ENCODE data around the gene SOCS6. TPM values are rescaled to one million over a fixed set of nuclear protein-coding genes. Genes with fewer than 3 reads are reported as not detected.

Gene SOCS6
- total and polyA plus RNA-seq, 2 donors (not counting 1 experiment from before 2014, with no cell fraction given): 0.25 to 0.99 TPM

DNA sequence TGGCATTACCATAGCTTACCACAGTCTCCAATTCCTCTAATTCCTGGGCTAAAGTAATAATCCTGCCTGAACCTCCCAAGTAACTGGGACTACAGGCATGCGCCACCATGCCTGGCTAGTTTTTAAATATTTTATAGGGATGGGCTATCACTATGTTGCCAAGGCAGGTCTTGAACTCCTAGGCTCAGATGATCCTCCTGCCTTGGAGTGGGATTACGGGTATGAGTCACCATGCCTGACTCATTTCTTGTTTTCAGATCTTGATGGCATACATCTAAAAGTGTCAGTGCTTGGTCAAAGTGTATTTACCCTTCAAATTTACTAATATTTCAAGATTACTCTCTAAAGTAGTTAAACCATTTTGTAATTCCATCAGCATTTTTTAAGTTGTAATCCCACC is 9.4 kb upstream of the SOCS6 start:
- TF ChIP-seq CTCF (IDR thresholded peaks at IDR 0.05): no peak
- TF ChIP-seq EZH2 (IDR thresholded peaks at IDR 0.05; ENCODE audit: borderline replicate concordance, insufficient read depth, low read depth, low read length, poor library complexity, severe bottlenecking): no peak
- 100% methylated on average over 1 of the region's 2 CpGs for WGBS (ENCODE audit: insufficient coverage)
- Mint-ChIP-seq H3K4me3 (no peak overlapping the region), H3K4me1 (no peaks in the 10 kb centered on the region), H3K27me3 (peaks cover 12% of the 10 kb centered on the region), H3K27ac (no peak overlapping the region), H3K9me3 (ENCODE audit: insufficient read depth) (peaks cover 4% of the 10 kb centered on the region)
- ATAC-seq (ENCODE audit: low read depth): no peak
- Histone ChIP-seq H3K9me3 (ENCODE audit: control extremely low read depth in 1 of 3, control insufficient read depth in 2 of 3, insufficient read depth in 1 of 3, low read length in 2 of 3) (peaks cover 2 to 4% (median 3%) of the 10 kb centered on the region in 3 donors), H3K9ac (ENCODE audit: low read length) (no peak overlapping the region), H3K79me2 (ENCODE audit: control insufficient read depth, insufficient read depth, low read length) (no peaks in the 10 kb centered on the region), H4K20me1 (ENCODE audit: control insufficient read depth, insufficient read depth, low read length, poor library complexity, severe bottlenecking) (no peaks in the 10 kb centered on the region), H3K36me3 (replicated peaks in 1 of 2; ENCODE audit: control extremely low read depth in 1 of 2, control insufficient read depth in 1 of 2, extremely low read depth in 1 of 2, insufficient read depth in 2 of 2, low read length in 1 of 2) (no peaks in the 10 kb centered on the region), H3K4me3 (ENCODE audit: control extremely low read depth in 1 of 5, extremely low read depth in 1 of 5, insufficient read depth in 1 of 5, low read depth in 2 of 5, low read length in 4 of 5) (no peak overlapping the region), H3K27me3 (replicated peaks in 1 of 4; ENCODE audit: control extremely low read depth in 1 of 4, control insufficient read depth in 3 of 4, insufficient read depth in 4 of 4, low read length in 3 of 4) (no peaks in the 10 kb centered on the region), H2AFZ (ENCODE audit: insufficient read depth, low read depth, low read length, poor library complexity, severe bottlenecking) (no peak overlapping the region), H3K27ac (ENCODE audit: low read length in 2 of 2) (no peak overlapping the region), H3K4me1 (ENCODE audit: control insufficient read depth in 2 of 2, insufficient read depth in 2 of 2, low read length in 2 of 2) (no peaks in the 10 kb centered on the region), H3K4me2 (replicated peaks; ENCODE audit: low read depth, low read length, poor library complexity, severe bottlenecking) (no peak overlapping the region)
- ChIA-PET POLR2A (no interaction called here), CTCF (no interaction called here)
- intact Hi-C loops (cut with micrococcal nuclease): no loop called here
- no peak for DNase-seq

DNA sequence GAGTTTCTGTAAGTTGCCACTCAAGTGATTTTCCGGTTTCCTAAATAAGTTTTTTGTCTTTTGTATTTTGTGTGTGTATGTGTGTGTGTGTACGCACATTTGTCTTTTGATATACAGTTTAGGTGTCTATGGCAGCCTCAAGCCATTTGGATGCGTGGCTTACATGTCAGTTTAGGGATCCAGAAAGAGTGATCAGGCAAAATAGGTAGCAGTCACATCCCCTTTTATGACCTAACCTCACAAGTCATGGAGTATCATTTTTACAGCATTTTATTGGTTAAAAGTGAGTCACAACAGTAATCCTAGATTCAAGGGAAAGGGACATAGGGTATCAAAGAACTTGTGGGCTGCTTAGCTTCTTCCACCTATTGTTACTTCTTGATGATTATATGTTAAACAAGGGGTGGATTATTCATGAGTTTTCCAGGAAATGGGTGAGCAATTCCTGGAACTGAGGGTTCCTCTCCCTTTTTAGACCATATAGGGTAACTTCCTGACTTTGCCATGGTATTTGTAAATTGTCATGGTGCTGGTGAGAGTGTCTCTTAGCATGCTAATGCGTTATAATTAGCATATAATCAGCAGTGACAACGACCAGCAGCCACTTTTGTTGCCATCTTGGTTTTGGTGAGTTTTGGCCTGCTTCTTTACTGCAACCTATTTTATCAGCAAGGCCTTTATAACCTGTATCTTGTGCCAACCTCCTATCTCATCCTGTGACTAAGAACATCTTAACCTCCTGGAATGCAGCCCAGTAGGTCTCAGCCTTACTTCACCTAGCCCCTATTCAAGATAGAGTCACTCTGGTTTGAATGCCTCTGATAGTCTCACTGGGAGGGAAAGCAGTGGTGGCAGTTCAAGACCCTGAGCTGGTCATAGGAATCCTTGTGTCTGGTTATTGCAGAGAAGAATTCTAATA is 8.6 kb upstream of the SOCS6 start:
- Histone ChIP-seq H3K36me3 (replicated peaks in 1 of 2; ENCODE audit: control extremely low read depth in 1 of 2, control insufficient read depth in 1 of 2, extremely low read depth in 1 of 2, insufficient read depth in 2 of 2, low read length in 1 of 2) (no peaks in the 10 kb centered on the region), H3K4me1 (ENCODE audit: control insufficient read depth in 2 of 2, insufficient read depth in 2 of 2, low read length in 2 of 2) (no peaks in the 10 kb centered on the region), H3K9ac (ENCODE audit: low read length) (no peak overlapping the region), H2AFZ (ENCODE audit: insufficient read depth, low read depth, low read length, poor library complexity, severe bottlenecking) (no peak overlapping the region), H3K27me3 (replicated peaks in 1 of 4; ENCODE audit: control extremely low read depth in 1 of 4, control insufficient read depth in 3 of 4, insufficient read depth in 4 of 4, low read length in 3 of 4) (no peaks in the 10 kb centered on the region), H3K4me3 (ENCODE audit: control extremely low read depth in 1 of 5, extremely low read depth in 1 of 5, insufficient read depth in 1 of 5, low read depth in 2 of 5, low read length in 4 of 5) (no peak overlapping the region), H3K27ac (ENCODE audit: low read length in 2 of 2) (no peak overlapping the region), H3K9me3 (ENCODE audit: control extremely low read depth in 1 of 3, control insufficient read depth in 2 of 3, insufficient read depth in 1 of 3, low read length in 2 of 3) (peaks cover 2 to 4% (median 3%) of the 10 kb centered on the region in 3 donors), H3K4me2 (replicated peaks; ENCODE audit: low read depth, low read length, poor library complexity, severe bottlenecking) (no peak overlapping the region), H3K79me2 (ENCODE audit: control insufficient read depth, insufficient read depth, low read length) (no peaks in the 10 kb centered on the region), H4K20me1 (ENCODE audit: control insufficient read depth, insufficient read depth, low read length, poor library complexity, severe bottlenecking) (no peaks in the 10 kb centered on the region)
- DNase-seq: no peak
- Mint-ChIP-seq H3K4me1 (no peaks in the 10 kb centered on the region), H3K27me3 (peaks cover 9% of the 10 kb centered on the region), H3K4me3 (no peak overlapping the region), H3K9me3 (ENCODE audit: insufficient read depth) (peaks cover 4% of the 10 kb centered on the region), H3K27ac (no peak overlapping the region)
- no peak for ATAC-seq (ENCODE audit: low read depth)
- 93% methylated on average over 2 of the region's 5 CpGs for WGBS (ENCODE audit: insufficient coverage)
- intact Hi-C loops (cut with micrococcal nuclease): no loop called here
- ChIA-PET CTCF (no interaction called here), POLR2A (no interaction called here)
- TF ChIP-seq EZH2 (IDR thresholded peaks at IDR 0.05; ENCODE audit: borderline replicate concordance, insufficient read depth, low read depth, low read length, poor library complexity, severe bottlenecking) (no peak), CTCF (IDR thresholded peaks at IDR 0.05) (no peak)

Data from B cell (primary cell).